ENCODE measurements around the gene TMEM80. TPM values are rescaled to one million over a fixed set of nuclear protein-coding genes. Genes with fewer than 3 reads are reported as not detected.

TMEM80 gene
- total RNA-seq, 4 donors from 2014 or later = 19.3 to 121 (median 41.8) TPM

DNA sequence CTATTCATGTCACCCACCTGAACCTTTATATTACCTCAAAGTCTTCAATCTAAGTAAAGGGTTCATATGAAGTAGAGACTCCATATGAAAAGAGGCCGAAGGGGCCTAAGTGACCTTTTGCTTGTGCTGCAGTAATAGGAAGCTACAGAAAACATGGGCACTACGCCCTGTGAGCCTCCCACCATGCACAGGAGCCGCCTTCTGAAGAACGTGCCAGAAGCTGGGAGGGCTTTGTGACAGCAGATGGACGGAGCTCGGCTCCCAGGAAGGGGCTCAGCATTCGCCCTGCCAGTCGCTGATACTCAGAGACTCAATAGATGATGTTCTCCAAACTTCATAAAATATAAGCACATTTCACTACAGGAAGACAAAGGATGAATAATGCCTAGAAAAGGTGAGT lies 21.8 kb upstream of the TMEM80 start:
- WGBS, 2 donors (ENCODE audit: low coverage in 1 of 2) = 92 to 100% methylated on average over 1 to 8 of the region's 8 CpGs
- intact Hi-C loops (cut with DNase I; ENCODE audit: low total_unique reads) = no loop called here
- TF ChIP-seq POLR2AphosphoS5 (IDR thresholded peaks at IDR 0.05) = no peak
- TF ChIP-seq CTCF (IDR thresholded peaks at IDR 0.05) = no peak
- TF ChIP-seq EP300 (IDR thresholded peaks at IDR 0.05; ENCODE audit: low read depth) = no peak
- no peak for TF ChIP-seq POLR2A (IDR thresholded peaks at IDR 0.05)
- Histone ChIP-seq H3K4me3 (no peak overlapping the region), H3K4me1 (no peaks in the 10 kb centered on the region), H3K36me3 (peaks cover 0 to 31% (median 11%) of the 10 kb centered on the region in 4 donors), H3K27me3 (no peaks in the 10 kb centered on the region), H3K9me3 (no peaks in the 10 kb centered on the region), H3K27ac (no peak overlapping the region)
- in situ Hi-C loops (cut with MboI; ENCODE audit: low pct_ligation_motif_present in 1 of 4, low pct_unique_long_range_greater_than_20kb in 1 of 4, low sequenced_read_pairs in 3 of 4) = no loop called here
- no peak for DNase-seq

DNA sequence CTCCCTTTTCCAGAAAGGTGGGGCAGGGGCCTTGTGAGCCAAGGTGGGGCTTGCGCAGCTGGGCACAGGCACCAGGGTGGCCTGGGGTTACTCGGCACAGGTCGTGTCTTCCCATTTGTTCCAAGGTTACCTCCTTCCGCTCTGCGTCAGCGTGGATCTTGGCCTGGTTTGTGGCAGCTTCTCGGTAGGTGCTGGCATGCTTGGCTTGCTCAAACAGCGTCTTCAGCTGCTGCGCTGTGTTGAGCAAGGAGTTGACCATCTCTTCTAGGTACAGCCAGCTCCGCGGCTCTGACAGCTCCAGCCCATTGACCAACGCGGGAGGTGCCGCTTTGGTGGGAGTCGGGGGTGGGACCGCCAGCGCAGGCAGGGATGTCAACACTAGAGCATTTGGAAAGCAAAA lies 21.2 kb upstream of the TMEM80 start:
- TF ChIP-seq POLR2A (IDR thresholded peaks at IDR 0.05) (no peak), POLR2AphosphoS5 (IDR thresholded peaks at IDR 0.05) (no peak), CTCF (IDR thresholded peaks at IDR 0.05) (no peak), EP300 (IDR thresholded peaks at IDR 0.05; ENCODE audit: low read depth) (no peak)
- H3K36me3 ChIP-seq = peaks cover 0 to 31% (median 11%) of the 10 kb centered on the region in 4 donors
- intact Hi-C loops (cut with DNase I; ENCODE audit: low total_unique reads) = no loop called here

DNA sequence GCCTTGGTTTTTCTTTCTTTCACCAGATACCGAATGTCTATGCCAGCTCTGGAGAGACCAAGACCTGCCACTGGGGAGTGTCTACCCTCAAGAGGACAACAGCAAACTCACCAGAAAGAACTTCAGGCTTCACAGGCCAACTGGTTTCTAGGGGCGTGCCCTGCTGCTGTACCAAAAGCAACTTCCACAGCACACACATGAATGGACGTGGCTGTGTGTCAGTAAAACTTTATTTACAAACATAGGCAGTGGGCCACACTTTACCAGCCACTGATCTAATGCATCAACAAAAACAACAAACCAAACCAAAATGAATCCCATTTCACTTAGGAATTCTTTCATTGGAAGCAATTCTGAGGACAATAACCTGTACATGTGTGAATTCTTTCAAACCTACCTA lies 17.3 kb upstream of the TMEM80 start:
- H3K27ac ChIP-seq = no peak overlapping the region
- peaks cover 0 to 19% (median 8%) of the 10 kb centered on the region in 4 donors for H3K36me3 ChIP-seq
- no peak overlapping the region for H3K4me3 ChIP-seq
- in situ Hi-C loops (cut with MboI; ENCODE audit: low pct_ligation_motif_present in 1 of 4, low pct_unique_long_range_greater_than_20kb in 1 of 4, low sequenced_read_pairs in 3 of 4) = no loop called here
- H3K27me3 ChIP-seq = no peaks in the 10 kb centered on the region
- TF ChIP-seq EP300 (IDR thresholded peaks at IDR 0.05; ENCODE audit: low read depth) (no peak), POLR2AphosphoS5 (IDR thresholded peaks at IDR 0.05) (no peak), CTCF (IDR thresholded peaks at IDR 0.05) (no peak), POLR2A (IDR thresholded peaks at IDR 0.05) (no peak)
- WGBS, 2 donors (ENCODE audit: low coverage in 1 of 2) = 40 to 89% methylated on average over 1 to 3 of the region's 3 CpGs
- intact Hi-C loops (cut with DNase I; ENCODE audit: low total_unique reads) = no loop called here
- H3K9me3 ChIP-seq = no peaks in the 10 kb centered on the region
- H3K4me1 ChIP-seq = no peaks in the 10 kb centered on the region
- DNase-seq = no peak

More for the DNA sequence above, 21.2 kb upstream of the TMEM80 start:
- Histone ChIP-seq H3K27me3 (no peaks in the 10 kb centered on the region), H3K4me1 (no peaks in the 10 kb centered on the region), H3K4me3 (no peak overlapping the region), H3K27ac (no peak overlapping the region), H3K9me3 (no peaks in the 10 kb centered on the region)
- DNase-seq = no peak
- in situ Hi-C loops (cut with MboI; ENCODE audit: low pct_ligation_motif_present in 1 of 4, low pct_unique_long_range_greater_than_20kb in 1 of 4, low sequenced_read_pairs in 3 of 4) = no loop called here
- WGBS, 2 donors (ENCODE audit: low coverage in 1 of 2) = 87 to 100% methylated on average over 1 to 17 of the region's 17 CpGs

GRCh38 chr11:679271-680207 lies 16.1 kb upstream of the TMEM80 start:
- H3K4me3 ChIP-seq = no peak overlapping the region
- peaks cover 0 to 17% (median 8%) of the 10 kb centered on the region in 4 donors for H3K36me3 ChIP-seq
- no peaks in the 10 kb centered on the region for H3K27me3 ChIP-seq
- H3K27ac ChIP-seq = no peak overlapping the region
- H3K9me3 ChIP-seq = no peaks in the 10 kb centered on the region
- TF ChIP-seq CTCF (IDR thresholded peaks at IDR 0.05) = no peak
- no peak for TF ChIP-seq POLR2AphosphoS5 (IDR thresholded peaks at IDR 0.05)
- TF ChIP-seq POLR2A (IDR thresholded peaks at IDR 0.05) = no peak
- no peak for TF ChIP-seq EP300 (IDR thresholded peaks at IDR 0.05; ENCODE audit: low read depth)
- intact Hi-C loops (cut with DNase I; ENCODE audit: low total_unique reads) = no loop called here
- no peaks in the 10 kb centered on the region for H3K4me1 ChIP-seq
- in situ Hi-C loops (cut with MboI; ENCODE audit: low pct_ligation_motif_present in 1 of 4, low pct_unique_long_range_greater_than_20kb in 1 of 4, low sequenced_read_pairs in 3 of 4) = no loop called here
- DNase-seq = no peak
- WGBS, 2 donors (ENCODE audit: low coverage in 1 of 2) = 96% methylated on average over 5 to 36 of the region's 36 CpGs
